ENCODE results near the gene AGAP1.
"Not testable (repeated sequence)": the region's sequence is repeated elsewhere in the genome, so short reads cannot be mapped to it uniquely, and the experiment has no call there.

AGAP1 gene

GRCh38 chr2:235940330-235940729 lies 446.5 kb downstream of the AGAP1 start:
- Histone ChIP-seq H3K4me1 (ENCODE audit: control insufficient read depth, insufficient read depth, low read length) (peaks cover 6% of the 10 kb centered on the region), H3K9me3 (ENCODE audit: control insufficient read depth, low read length) (no peaks in the 10 kb centered on the region), H3K27me3 (ENCODE audit: control insufficient read depth, insufficient read depth, low read length, poor library complexity, severe bottlenecking) (no peaks in the 10 kb centered on the region), H3K4me3 (ENCODE audit: insufficient read depth, low read depth, low read length) (no peak overlapping the region), H3K36me3 (ENCODE audit: control insufficient read depth, insufficient read depth, low read length) (no peaks in the 10 kb centered on the region), H3K27ac (ENCODE audit: insufficient read depth, low read depth, low read length, poor library complexity, severe bottlenecking) (no peak overlapping the region)
- WGBS, 2 experiments, result 80 to 86% methylated on average over 8 of the region's 8 CpGs

DNA sequence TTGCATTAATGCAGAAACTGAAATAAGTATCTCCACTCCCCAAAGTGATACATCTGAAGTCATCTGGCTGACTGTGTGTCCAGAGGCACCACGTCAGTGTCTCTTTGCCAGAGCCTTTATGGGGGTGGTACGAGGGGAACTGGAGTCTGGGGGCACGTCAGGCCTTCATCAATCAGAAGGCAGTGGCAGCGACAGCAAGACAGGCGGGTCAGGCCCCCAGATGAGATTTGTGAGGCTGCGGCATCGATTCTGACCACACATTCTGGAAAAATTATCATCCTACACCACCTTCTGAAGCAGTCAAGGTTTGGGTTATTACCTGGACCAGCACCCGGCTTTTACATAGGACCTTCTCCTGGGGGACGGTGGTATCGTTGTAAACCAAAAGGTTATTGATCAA lies 450.7 kb downstream of the AGAP1 start:
- peaks cover 11% of the 10 kb centered on the region for H3K4me1 ChIP-seq (ENCODE audit: control insufficient read depth, insufficient read depth, low read length)
- H3K36me3 ChIP-seq (ENCODE audit: control insufficient read depth, insufficient read depth, low read length), result no peaks in the 10 kb centered on the region
- 90 to 95% methylated on average over 10 of the region's 10 CpGs for WGBS, 2 experiments
- H3K9me3 ChIP-seq (ENCODE audit: control insufficient read depth, low read length), result no peaks in the 10 kb centered on the region
- no peak overlapping the region for H3K4me3 ChIP-seq (ENCODE audit: insufficient read depth, low read depth, low read length)
- no peaks in the 10 kb centered on the region for H3K27me3 ChIP-seq (ENCODE audit: control insufficient read depth, insufficient read depth, low read length, poor library complexity, severe bottlenecking)
- H3K27ac ChIP-seq (ENCODE audit: insufficient read depth, low read depth, low read length, poor library complexity, severe bottlenecking), result no peak overlapping the region

- Histone ChIP-seq H3K27me3 (ENCODE audit: control insufficient read depth, insufficient read depth, low read length, poor library complexity, severe bottlenecking) (no peaks in the 10 kb centered on the region), H3K4me3 (ENCODE audit: insufficient read depth, low read depth, low read length) (no peak overlapping the region), H3K9me3 (ENCODE audit: control insufficient read depth, low read length) (no peaks in the 10 kb centered on the region), H3K4me1 (ENCODE audit: control insufficient read depth, insufficient read depth, low read length) (peaks cover 20% of the 10 kb centered on the region), H3K36me3 (ENCODE audit: control insufficient read depth, insufficient read depth, low read length) (no peaks in the 10 kb centered on the region), H3K27ac (ENCODE audit: insufficient read depth, low read depth, low read length, poor library complexity, severe bottlenecking) (no peak overlapping the region)
- WGBS, 2 experiments, result 85 to 86% methylated on average over 11 of the region's 11 CpGs
Observed at GRCh38 chr2:235945608-235946140, 451.8 kb downstream of the AGAP1 start.

DNA sequence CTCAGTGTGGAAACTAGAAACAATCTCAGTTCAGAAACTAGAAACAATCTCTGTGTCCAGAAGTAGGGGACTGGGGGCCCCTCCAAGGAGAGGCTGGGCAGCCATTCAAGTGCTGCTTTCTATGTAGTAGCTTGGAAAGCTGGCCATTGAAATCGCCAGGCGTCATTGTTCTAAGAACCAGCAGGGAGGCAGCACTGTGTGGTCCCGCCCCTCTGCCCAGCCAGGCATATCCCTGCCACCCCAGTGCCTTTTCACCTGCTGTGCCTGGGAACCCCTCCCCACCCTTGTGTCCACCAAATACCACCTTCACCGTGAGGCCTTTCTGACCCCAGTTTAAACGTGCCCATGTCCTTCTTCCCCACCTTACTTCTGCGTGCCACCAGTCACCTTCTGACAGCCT lies 452.7 kb downstream of the AGAP1 start:
- no peaks in the 10 kb centered on the region for H3K9me3 ChIP-seq (ENCODE audit: control insufficient read depth, low read length)
- WGBS, 2 experiments, result 53 to 68% methylated on average over 6 of the region's 6 CpGs
- H3K27ac ChIP-seq (ENCODE audit: insufficient read depth, low read depth, low read length, poor library complexity, severe bottlenecking), result no peak overlapping the region
- no peak overlapping the region for H3K4me3 ChIP-seq (ENCODE audit: insufficient read depth, low read depth, low read length)
- no peaks in the 10 kb centered on the region for H3K36me3 ChIP-seq (ENCODE audit: control insufficient read depth, insufficient read depth, low read length)
- no peaks in the 10 kb centered on the region for H3K27me3 ChIP-seq (ENCODE audit: control insufficient read depth, insufficient read depth, low read length, poor library complexity, severe bottlenecking)
- H3K4me1 ChIP-seq (ENCODE audit: control insufficient read depth, insufficient read depth, low read length), result peaks cover 29% of the 10 kb centered on the region

DNA sequence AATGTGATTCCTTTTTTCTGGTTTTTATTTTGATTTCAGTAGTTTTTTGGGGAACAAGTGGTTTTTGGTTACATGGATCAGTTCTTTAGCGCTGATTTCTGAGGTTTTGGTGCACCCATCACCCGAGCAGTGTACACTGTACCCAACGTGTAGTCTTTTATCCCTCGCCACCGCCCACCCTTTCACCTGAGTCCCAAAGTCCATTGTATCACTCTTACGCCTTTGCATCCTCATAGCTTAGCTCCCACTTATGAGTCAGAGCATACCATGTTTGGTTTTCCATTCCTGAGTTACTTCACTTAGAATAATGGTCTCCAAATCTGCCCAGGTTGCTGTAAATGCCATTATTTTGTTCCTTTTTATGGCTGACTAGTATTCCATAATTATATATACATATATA lies 453.2 kb downstream of the AGAP1 start:
- H3K4me1 ChIP-seq (ENCODE audit: control insufficient read depth, insufficient read depth, low read length), result peaks cover 30% of the 10 kb centered on the region
- not testable (repeated sequence) for H3K27ac ChIP-seq (ENCODE audit: insufficient read depth, low read depth, low read length, poor library complexity, severe bottlenecking); H3K36me3 ChIP-seq (ENCODE audit: control insufficient read depth, insufficient read depth, low read length); H3K4me3 ChIP-seq (ENCODE audit: insufficient read depth, low read depth, low read length); H3K9me3 ChIP-seq (ENCODE audit: control insufficient read depth, low read length); H3K27me3 ChIP-seq (ENCODE audit: control insufficient read depth, insufficient read depth, low read length, poor library complexity, severe bottlenecking)
- WGBS, 2 experiments, result 76 to 78% methylated on average over 6 of the region's 6 CpGs

DNA sequence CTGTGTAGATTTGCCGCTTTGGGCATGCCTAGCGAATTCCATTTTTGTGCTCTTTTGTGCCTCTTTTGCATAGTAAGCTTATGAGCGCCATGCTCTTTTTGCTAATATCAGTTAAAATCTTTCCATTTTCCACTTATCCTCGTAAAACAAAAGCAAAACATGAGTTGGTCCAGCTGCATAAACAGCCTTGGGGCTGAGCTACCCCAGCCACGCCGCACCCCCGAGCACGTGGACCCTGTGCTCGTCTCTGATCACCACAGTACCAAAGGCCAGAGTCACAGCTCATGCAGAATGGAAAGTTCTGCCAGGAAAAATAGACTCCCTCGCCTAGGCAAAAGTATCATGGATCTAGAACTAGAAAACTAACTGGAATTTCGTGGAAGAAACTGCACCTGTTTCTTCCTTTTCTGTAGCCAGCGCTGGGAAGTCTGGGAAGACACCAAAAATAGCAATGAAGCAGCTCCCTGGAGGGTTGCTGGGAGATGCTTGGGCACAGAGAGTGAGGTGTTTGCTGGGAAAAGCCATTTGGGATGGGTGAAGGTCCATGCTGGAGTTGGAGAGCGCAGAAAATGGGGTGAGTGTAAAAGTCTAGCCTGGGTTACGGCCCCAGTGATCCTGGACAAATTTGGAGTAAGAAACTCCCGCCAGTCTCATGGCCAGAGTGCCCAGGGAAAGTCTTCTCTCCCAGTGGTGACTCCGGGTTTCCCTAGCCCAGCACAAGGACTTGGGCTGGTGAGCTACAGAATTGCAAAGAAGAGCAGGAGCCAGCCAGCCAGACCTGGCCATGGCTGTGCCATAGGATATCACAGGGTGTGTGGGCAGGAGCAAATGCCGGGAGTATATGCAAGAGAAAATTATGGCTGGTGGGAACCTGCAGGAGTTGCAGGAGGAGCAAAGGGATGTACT lies 456.0 kb downstream of the AGAP1 start:
- Histone ChIP-seq H3K4me3 (ENCODE audit: insufficient read depth, low read depth, low read length) (no peak overlapping the region), H3K4me1 (ENCODE audit: control insufficient read depth, insufficient read depth, low read length) (peaks cover 30% of the 10 kb centered on the region), H3K27me3 (ENCODE audit: control insufficient read depth, insufficient read depth, low read length, poor library complexity, severe bottlenecking) (no peaks in the 10 kb centered on the region), H3K9me3 (ENCODE audit: control insufficient read depth, low read length) (no peaks in the 10 kb centered on the region), H3K27ac (ENCODE audit: insufficient read depth, low read depth, low read length, poor library complexity, severe bottlenecking) (no peak overlapping the region), H3K36me3 (ENCODE audit: control insufficient read depth, insufficient read depth, low read length) (no peaks in the 10 kb centered on the region)
- WGBS, 2 experiments, result 93% methylated on average over 17 of the region's 17 CpGs

GRCh38 chr2:235950473-235950809 lies 456.6 kb downstream of the AGAP1 start:
- Histone ChIP-seq H3K9me3 (ENCODE audit: control insufficient read depth, low read length) (no peaks in the 10 kb centered on the region), H3K36me3 (ENCODE audit: control insufficient read depth, insufficient read depth, low read length) (no peaks in the 10 kb centered on the region), H3K4me1 (ENCODE audit: control insufficient read depth, insufficient read depth, low read length) (peaks cover 30% of the 10 kb centered on the region), H3K4me3 (ENCODE audit: insufficient read depth, low read depth, low read length) (no peak overlapping the region), H3K27ac (ENCODE audit: insufficient read depth, low read depth, low read length, poor library complexity, severe bottlenecking) (no peak overlapping the region), H3K27me3 (ENCODE audit: control insufficient read depth, insufficient read depth, low read length, poor library complexity, severe bottlenecking) (no peaks in the 10 kb centered on the region)
- WGBS, 2 experiments, result 6 to 8% methylated on average over 3 of the region's 3 CpGs

GRCh38 chr2:235951493-235951892 lies 457.6 kb downstream of the AGAP1 start:
- Histone ChIP-seq H3K4me1 (ENCODE audit: control insufficient read depth, insufficient read depth, low read length) (peaks cover 23% of the 10 kb centered on the region), H3K4me3 (ENCODE audit: insufficient read depth, low read depth, low read length) (no peak overlapping the region), H3K36me3 (ENCODE audit: control insufficient read depth, insufficient read depth, low read length) (no peaks in the 10 kb centered on the region), H3K9me3 (ENCODE audit: control insufficient read depth, low read length) (no peaks in the 10 kb centered on the region), H3K27ac (ENCODE audit: insufficient read depth, low read depth, low read length, poor library complexity, severe bottlenecking) (no peak overlapping the region), H3K27me3 (ENCODE audit: control insufficient read depth, insufficient read depth, low read length, poor library complexity, severe bottlenecking) (no peaks in the 10 kb centered on the region)
- WGBS, 2 experiments, result 89 to 92% methylated on average over 6 of the region's 6 CpGs

GRCh38 chr2:235951982-235952381 lies 458.1 kb downstream of the AGAP1 start:
- Histone ChIP-seq H3K27me3 (ENCODE audit: control insufficient read depth, insufficient read depth, low read length, poor library complexity, severe bottlenecking) (no peaks in the 10 kb centered on the region), H3K4me1 (ENCODE audit: control insufficient read depth, insufficient read depth, low read length) (peaks cover 23% of the 10 kb centered on the region), H3K27ac (ENCODE audit: insufficient read depth, low read depth, low read length, poor library complexity, severe bottlenecking) (no peak overlapping the region), H3K36me3 (ENCODE audit: control insufficient read depth, insufficient read depth, low read length) (no peaks in the 10 kb centered on the region), H3K9me3 (ENCODE audit: control insufficient read depth, low read length) (no peaks in the 10 kb centered on the region), H3K4me3 (ENCODE audit: insufficient read depth, low read depth, low read length) (no peak overlapping the region)
- 40 to 48% methylated on average over 2 of the region's 2 CpGs for WGBS, 2 experiments

DNA sequence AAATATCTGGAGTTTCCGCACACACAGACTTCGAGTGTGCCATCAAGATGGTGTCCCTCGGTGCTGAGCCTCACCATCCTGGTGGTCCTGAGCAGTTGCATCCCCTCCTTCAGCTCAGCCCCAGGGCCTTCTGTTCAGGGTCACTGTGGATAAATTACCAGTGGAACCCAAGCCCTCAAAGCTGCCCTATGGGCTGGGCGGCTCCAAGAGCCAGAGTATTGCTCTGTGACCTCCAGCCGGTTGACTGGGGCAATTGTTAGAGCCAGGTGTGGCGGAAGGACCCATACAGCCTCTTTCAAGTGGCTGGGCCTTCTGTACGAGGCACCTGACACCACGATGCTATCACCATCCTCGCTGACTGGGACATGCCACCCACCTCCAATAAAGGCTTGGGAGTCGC lies 458.9 kb downstream of the AGAP1 start:
- Histone ChIP-seq H3K9me3 (ENCODE audit: control insufficient read depth, low read length) (no peaks in the 10 kb centered on the region), H3K4me1 (ENCODE audit: control insufficient read depth, insufficient read depth, low read length) (peaks cover 23% of the 10 kb centered on the region), H3K27me3 (ENCODE audit: control insufficient read depth, insufficient read depth, low read length, poor library complexity, severe bottlenecking) (no peaks in the 10 kb centered on the region), H3K4me3 (ENCODE audit: insufficient read depth, low read depth, low read length) (no peak overlapping the region), H3K36me3 (ENCODE audit: control insufficient read depth, insufficient read depth, low read length) (no peaks in the 10 kb centered on the region), H3K27ac (ENCODE audit: insufficient read depth, low read depth, low read length, poor library complexity, severe bottlenecking) (no peak overlapping the region)
- 91 to 96% methylated on average over 10 of the region's 10 CpGs for WGBS, 2 experiments
